Right hindlimb (tissue), 1 donor: Measurements from ENCODE around the gene NR2C2AP.
"Not testable (repeated sequence)": the region's sequence is repeated elsewhere in the genome, so short reads cannot be mapped to it uniquely, and the experiment has no call there.

ENCODE experiments used
- DNase-seq: peaks from one replicate; pipeline ENCODE4 v3.0.0-alpha.2; 2018

Gene NR2C2AP, protein sequence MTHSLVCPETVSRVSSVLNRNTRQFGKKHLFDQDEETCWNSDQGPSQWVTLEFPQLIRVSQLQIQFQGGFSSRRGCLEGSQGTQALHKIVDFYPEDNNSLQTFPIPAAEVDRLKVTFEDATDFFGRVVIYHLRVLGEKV

DNA sequence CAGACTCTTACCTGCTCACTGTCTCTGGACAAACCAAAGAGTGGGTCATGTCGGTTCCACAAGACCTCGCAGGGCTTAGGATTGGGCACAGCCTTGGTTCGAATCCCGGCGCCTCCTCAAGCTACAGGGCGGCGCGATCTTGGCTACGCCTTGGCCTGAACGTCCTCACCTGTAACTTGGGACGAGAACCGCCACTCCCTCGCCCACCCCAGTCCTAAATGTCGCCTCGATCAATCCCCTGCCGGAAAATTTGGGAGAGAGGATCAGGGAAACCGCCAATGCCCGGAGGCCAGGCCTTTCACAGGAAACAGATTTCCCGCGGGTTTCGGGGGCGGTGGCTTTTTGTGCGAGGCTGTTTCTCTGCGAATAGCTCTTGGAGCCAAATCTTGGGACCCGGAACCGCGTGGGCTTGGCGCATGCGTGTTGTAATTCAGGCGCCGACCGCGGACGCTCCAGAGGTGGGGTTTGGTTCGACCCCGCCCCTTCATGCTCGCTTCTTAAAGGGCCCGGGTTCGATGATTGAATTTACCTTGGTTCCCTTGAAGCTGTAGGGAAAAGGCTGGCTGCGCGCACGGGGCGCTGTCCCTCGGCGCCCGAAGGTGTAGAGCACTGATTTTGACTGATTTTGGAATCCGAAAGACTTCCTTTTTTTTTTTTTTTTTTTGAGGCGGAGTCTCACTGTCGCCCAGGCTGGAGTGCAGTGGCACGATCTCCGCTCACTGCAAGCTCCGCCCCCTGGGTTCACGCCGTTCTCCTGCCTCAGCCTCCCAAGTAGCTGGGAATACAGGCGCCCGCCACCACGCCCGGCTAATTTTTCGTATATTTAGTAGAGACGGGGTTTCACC is at the start of gene NR2C2AP:
NR2C2AP (minus strand) TSS at position 403 of the 845 bp plus-strand sequence; CDS start at position 49, 354 bp downstream.
- peak; percentile 92 for DNase-seq

DNA sequence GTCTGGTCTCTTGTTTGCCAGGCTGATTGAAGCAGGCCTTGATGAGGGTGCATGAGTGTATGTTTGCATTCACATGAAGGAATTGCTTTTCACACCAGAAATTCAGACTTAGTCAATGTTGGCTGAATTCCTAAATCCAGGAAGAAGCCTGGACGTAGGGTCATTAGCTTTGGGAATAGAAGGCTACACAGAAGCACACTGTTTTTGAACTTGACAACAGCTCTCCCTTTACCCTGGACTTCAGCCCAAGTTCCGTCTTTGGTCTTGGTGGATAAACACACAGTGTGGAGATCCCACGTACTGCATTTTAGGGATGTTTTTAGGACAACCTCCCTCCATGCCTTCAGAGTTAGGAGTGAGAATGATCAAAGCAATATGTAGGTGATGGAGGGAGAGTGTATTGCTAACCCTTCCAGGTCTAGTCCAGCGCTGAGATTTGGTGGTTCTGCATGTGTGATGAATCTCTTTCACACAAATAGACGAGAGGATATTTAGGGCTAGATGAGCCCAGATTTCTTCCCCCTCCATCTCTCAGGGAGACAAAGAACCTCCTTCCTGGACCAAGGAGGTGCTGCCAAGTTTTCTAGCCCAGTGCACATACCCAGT is 47.1 kb upstream of the NR2C2AP start:
- no peak for DNase-seq

DNA sequence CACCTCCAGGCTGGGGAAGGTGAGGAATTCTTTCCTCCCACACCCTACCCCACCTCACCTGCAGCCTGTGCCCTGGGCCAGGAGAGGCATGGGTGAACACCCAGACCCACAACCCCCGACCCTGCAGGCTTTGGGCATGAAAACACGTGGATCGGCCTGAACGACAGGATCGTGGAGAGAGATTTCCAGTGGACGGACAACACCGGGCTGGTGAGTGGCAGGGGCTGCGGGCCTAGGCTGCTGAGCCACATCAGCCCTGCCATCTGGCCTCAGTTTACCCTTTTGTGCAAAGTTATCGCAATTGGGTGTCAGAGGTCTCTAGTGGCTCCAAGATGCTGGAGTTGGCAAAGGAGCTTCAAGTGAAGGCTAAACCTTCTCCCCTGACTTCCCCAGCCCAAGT is 37.3 kb upstream of the NR2C2AP start:
- DNase-seq: no peak

DNA sequence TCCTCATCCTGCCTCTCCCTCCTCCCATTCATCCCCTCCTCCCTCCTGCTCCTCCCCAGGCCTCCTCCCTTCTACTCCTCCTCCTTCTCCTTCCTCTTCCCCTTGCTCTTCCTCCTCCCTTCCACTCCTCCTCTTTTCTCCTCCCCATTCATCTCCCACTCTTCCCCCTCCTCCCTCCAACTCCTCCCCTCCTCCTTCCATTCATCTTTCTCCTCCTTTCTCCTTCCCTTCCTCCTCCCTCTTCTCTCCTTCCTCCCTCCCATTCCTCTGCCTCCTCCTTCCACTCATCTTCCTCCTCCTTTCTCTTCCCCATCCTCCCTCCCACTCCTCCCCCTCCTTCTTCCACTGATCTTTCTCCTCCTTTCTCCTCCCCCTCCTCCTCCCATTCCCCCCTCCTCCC is 36.5 kb upstream of the NR2C2AP start:
- no peak for DNase-seq

DNA sequence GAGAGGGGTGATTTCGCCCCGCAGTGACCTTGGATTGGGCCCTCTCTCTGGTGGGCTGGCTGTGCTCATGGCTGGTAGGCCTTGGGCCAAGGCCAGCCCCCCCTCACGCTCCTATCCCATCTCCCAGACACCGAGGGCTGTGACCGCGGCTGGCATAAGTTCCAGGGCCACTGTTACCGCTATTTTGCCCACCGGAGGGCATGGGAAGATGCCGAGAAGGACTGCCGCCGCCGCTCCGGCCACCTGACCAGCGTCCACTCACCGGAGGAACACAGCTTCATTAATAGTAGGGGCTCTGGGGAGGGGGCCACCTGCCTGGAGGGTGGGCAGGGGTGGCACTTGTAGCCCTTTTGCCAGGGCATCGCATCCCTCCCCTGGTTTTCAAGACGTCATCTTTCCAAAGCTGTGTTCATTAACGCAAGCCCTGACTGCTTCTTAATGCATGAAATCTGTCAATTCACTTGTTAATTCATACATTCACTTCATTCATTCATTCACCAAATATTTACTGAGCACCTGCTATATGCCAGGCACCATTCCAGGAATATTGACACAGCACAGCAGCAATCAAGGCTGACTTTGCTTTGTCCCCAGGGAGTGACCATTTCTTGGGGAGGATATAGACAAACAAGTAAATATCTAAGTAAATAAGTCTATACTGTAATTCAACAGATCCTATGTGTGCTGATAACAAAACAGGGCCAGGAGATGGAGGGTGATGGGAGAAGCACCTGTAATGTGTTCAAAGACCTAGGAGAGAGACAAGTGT is 35.1 kb upstream of the NR2C2AP start:
- DNase-seq: no peak

DNA sequence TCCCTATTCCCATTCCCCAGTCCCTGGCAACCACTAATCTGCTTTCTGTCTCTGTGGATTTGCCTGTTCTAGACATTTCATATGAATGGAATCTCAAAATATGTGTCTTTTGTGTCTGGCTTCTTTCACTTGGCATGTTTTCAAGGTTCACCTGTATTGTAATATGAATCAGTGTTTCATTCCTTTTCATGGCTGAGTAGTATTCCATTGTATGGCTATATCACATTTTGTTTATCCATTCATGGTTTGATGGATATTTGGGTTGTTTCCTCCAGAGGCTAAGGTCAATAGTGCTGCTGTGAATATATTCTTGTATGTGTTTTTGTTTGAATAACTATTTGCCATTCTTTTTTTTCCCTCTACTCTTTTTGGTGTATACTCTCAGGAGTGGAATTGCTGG is 33.0 kb upstream of the NR2C2AP start:
- no peak for DNase-seq

DNA sequence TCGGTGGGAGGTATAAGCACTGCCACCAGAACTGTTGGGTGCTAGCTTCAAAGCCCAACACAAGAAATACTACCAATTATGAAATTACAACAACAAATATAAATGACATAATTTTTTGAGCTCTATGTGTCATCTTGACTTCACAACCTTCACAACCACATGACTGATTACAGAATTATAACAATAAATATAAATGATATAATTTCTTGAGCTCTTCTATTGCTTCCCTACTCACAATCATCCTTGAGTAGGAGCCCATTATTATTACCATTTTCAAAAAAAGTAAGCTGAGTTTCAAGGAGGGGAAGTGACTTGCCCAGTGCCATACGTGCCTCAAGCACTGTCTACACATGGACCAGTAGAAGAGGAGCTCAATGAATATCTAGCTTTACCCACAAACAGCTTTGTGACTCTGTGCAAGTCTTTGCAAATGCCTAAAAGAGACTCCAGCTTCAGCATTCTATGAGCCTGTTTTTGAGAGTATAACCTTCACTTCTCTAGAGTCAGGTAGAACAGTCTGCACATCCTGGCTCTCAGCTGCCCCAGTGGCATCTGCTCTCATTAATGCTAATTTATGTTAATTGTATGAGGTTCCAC is 31.1 kb upstream of the NR2C2AP start:
- DNase-seq: no peak

DNA sequence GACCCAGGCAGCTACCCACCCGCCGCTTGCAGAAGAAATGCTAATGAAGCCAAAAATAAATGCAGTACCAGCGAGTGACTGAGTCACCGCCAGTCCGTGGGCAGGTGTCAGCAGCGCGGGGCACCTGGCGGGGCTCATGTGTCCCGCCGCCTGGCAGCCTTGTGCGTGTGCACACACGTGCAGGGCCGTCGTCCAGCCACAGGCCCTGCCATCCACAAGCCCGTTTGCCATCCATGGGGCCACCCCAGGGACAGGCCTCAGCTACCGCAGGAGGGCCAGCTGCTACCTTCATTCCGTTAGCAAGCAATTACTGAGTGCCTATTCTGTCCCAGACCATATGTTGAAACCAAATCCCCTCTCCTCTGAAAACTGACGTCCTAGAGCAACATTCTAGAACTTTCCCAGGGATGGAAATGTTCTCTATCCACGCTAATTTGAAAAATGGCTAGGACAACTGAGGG is 29.1 kb upstream of the NR2C2AP start:
- peak; percentile 52 for DNase-seq

DNA sequence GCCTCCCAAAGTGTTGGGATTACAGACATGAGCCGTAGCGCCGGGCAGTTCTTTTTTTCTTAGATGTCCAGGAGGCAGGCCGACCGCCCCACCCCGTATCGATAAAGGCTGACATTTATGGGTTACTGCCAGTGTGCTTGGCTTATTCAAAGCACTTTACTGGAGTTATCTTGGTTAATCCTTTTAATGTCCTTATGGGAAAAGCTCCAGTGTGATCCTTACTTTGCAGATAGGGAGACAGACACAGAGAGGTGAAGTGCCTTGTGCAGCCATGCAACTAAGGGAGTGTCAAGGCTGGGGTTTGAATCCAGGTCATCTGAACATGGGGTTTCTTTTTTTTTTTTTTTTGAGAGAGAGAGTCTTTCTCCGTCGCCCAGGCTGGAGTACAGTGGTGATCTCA is 27.8 kb upstream of the NR2C2AP start:
- no peak for DNase-seq

DNA sequence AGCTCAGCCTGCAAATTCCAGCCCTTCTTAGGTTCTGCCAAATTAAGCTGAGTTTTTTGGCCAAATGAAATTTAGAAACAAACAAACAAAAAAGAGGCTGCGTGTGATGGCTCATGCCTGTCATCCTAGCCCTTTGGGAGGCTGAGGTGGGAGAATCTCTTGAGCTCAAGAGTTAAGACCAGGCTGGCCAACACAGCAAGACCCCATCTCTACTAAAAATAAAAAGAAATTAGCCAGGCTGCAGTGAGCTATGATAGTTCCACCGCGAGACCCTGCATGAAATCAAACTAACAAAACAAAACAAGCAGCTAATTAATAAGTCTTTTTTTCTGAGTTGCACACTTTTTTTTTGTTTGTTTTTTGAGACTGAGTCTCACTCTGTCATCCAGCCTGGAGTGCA is 26.5 kb upstream of the NR2C2AP start:
- DNase-seq: no peak

DNA sequence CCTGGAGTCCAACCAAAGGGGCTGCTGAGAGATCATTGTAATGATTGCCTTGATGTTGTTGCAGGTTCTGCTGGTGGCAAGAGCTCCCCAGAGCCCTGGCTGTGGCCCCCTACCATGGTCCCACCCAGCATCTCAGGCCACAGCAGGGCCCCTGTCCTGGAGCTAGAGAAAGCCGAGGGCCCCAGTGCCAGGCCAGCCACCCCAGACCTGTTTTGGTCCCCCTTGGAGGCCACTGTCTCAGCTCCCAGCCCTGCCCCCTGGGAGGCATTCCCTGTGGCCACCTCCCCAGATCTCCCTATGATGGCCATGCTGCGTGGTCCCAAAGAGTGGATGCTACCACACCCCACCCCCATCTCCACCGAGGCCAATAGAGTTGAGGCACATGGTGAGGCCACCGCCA is 24.0 kb upstream of the NR2C2AP start:
- DNase-seq: no peak

DNA sequence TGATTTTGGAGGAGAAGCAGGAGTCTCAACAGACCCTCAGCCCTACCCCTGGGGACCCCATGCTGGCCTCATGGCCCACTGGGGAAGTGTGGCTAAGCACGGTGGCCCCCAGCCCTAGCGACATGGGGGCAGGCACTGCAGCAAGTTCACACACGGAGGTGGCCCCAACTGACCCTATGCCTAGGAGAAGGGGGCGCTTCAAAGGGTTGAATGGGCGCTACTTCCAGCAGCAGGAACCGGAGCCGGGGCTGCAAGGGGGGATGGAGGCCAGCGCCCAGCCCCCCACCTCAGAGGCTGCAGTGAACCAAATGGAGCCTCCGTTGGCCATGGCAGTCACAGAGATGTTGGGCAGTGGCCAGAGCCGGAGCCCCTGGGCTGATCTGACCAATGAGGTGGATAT is 23.4 kb upstream of the NR2C2AP start:
- DNase-seq: no peak

DNA sequence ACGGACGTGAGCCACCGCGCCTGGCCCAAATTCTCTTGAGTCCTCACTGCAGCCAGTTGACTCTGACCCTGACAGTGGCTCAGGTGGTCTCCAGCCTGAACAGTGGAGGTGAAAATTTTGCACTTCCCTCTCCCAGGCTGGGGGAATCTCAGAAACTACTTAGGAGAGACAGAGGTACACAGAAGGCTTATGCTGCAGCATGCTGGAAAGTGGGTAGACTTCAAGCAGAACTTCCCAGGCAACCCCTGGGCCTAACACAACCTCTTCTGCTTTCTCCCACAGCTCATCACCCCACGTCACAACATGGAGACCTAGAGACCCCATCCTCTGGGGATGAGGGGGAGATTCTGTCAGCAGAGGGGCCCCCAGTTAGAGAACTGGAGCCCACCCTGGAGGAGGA is 23.0 kb upstream of the NR2C2AP start:
- DNase-seq: no peak

DNA sequence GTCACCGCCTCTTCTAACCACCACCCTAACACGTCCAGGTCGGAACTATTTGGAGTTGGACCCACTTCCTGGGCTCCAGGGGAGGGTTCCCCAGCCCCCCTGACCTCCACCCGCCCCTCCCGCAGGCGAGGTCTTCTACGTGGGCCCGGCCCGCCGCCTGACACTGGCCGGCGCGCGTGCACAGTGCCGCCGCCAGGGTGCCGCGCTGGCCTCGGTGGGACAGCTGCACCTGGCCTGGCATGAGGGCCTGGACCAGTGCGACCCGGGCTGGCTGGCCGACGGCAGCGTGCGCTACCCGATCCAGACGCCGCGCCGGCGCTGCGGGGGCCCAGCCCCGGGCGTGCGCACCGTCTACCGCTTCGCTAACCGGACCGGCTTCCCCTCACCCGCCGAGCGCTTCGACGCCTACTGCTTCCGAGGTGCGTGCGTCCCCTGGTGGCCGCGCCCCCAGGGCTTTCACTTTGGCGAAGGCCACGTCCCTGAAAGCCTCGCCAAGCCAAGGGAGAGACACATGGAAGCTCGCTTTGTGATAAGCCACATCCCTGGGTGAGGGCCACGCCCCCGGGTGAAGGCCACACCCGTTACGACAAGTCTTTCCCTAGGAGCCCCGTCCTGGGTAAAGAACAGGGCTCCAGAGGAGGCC is 21.8 kb upstream of the NR2C2AP start:
- DNase-seq: peak; percentile 49

DNA sequence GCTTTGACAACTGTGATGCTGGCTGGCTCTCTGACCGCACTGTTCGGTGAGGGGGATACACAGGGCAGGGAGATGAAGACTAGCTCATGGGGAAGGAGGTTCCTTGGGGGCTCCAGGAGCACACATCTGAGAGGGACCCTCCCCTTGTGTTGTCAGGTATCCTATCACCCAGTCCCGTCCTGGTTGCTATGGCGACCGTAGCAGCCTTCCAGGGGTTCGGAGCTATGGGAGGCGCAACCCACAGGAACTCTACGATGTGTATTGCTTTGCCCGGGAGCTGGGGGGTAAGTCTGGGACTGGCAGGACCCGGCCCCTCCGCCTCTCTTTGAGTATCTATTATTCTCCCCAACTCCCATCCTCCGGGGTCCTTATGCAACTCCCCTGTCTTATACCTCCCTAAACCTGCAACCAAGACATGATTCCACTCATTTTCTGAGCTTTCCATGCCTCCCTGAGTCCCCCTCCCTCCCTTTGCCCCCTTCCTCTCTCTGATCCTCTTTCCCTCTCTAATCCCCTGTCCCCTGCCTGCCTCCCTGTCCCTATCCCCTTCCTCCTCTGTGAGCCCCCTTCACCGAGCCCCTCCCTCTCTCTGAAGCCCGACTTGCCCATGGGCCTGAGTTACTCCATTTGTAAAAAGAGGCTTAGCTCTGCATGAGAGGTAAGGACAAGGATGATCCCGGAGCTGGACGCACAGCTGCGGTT is 21.1 kb upstream of the NR2C2AP start:
- DNase-seq: no peak

DNA sequence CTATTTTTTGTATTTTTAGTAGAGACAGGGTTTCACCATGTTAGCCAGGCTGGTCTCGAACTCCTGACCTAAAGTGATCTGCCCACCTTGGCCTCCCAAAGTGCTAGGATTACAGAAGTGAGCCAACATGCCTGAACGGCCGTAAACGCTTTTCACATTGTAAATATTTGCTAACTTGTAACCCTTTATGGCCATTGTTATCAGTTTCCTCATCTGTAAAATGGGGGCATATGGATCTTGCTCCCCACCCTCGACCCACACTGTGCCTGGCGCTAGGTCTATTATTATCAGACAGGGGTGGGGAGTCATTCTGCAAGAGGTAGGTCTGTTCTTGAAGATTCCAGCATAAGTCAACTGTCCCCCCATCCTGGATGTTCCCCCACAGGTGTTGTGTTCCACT is 20.4 kb upstream of the NR2C2AP start:
- no peak for DNase-seq

DNA sequence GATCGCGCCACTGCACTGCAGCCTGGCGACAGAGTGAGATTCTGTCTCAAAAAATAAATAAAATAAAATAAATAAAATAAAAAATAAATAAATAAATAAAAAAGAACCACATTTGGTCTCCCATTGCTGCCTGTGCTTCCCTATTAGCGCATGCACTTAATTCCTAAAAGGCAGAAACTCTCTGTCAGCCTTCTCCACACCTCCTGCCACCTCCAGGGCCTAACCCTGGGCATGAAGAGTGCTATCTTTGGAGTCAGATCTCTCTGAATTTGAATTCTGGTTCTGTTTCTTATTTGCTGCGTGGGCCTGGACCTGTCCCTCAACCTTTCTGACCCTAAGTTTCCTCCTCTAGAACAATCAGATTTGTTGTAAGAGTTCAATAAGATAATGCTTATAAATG is 19.8 kb upstream of the NR2C2AP start:
- DNase-seq: no peak

DNA sequence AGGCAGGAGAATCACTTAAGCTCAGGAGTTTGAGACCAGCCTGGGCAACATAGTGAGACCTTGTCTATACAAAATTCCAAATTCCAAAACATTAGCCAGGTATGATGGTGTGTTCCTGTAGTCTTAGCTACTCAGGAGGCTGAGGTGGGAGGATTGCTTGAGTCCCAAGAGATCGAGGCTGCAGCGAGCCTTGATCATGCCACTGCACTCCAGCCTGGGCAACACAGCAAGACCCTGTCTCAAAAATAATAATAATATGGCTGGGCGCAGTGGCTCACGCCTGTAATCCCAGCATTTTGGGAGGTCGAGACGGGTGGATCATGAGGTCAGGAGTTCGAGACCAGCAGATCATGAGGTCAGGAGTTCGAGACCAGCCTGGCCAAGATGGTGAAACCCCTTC is 17.8 kb upstream of the NR2C2AP start:
- DNase-seq: not testable (repeated sequence)

DNA sequence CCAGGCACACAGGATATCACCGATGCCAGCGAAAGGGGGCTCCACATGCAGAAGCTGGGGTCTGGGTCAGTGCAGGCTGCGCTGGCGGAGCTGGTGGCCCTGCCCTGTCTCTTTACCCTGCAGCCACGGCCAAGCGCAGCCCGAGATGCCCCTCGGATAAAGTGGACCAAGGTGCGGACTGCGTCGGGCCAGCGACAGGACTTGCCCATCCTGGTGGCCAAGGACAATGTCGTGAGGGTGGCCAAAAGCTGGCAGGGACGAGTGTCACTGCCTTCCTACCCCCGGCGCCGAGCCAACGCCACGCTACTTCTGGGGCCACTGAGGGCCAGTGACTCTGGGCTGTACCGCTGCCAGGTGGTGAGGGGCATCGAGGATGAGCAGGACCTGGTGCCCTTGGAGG is 15.7 kb upstream of the NR2C2AP start:
- no peak for DNase-seq

DNA sequence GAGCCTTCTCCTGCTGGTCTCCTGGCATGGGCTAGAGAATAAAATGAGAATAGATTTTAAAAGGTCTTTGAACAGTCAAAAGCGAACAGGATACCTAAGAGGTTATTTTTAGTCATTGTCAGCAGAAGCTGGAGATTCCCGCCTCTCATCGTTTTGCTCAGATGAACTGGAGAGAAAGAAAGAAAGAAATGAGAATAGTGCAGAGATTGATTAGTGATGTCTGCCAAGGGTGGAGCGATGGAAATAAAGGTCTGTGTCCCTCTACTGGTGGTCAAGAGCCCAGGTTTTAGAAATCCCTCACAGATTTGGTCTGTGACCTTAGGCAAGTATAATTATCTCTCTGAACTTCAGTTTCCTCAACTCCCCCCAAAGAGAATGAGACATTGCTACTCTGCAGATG is 13.9 kb upstream of the NR2C2AP start:
- no peak for DNase-seq

DNA sequence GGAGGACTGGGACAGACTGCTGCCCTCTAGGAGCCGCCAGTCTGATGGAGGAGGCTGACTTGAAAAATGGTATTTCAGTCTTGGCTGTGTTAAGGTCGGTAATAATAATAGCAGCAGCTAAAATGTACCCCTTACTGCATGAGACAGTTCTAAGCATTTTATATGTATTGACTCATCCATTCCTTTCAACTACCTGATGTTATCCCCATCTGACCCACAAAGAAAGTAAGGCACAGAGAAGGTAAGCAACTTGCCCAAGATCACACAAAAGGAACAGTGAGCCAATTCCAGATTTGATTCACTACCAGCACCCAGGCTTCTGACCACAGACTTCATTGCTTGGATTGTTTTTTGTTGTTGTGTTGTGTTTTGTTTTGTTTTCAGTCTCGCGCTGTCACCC is 12.6 kb upstream of the NR2C2AP start:
- DNase-seq: no peak

DNA sequence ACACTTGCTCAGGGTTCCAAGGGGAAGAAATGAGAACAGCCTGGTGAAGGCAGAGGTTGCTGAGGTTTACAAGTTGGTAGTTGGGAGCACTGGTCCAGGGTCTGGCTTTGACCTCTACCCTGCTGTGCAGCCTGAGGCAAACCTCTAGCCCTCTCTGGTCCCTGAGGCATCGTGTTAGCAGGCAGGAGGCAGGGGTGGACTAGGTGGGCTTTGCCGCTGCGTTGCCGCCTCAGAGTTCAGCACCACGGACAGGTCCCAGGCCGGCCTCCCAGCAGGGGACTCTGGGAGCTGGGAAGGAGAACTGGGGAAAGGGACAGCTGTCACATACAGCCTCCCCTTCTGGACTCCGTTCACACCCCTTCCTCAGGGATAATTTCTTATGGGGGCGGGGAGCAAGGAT is 11.7 kb upstream of the NR2C2AP start:
- DNase-seq: peak; percentile 80
